ENCODE results near the gene COL25A1.
"Not testable (repeated sequence)": the region's sequence is repeated elsewhere in the genome, so short reads cannot be mapped to it uniquely, and the experiment has no call there.

The COL25A1 gene

DNA sequence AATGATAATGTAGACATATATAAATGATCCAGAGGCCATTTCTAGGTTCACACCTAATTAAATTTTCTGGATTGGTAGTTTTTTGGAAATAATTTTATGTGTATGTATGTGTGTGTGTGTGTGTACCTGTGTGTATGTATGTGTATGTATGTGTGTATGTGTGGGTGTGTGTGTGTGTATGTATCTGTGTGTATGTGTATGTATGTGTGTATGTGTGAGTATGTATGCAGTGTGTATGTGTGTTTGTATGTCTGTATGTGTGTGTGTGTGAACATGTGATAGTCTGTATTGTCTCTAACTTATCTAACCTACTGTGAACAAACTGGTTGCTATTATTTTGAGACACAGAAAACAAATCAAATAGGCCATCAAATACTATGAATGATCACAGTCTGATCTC, 152.6 kb downstream of the COL25A1 start:
- intact Hi-C loops (cut with DNase I): no loop called here
- no peak for DNase-seq

DNA sequence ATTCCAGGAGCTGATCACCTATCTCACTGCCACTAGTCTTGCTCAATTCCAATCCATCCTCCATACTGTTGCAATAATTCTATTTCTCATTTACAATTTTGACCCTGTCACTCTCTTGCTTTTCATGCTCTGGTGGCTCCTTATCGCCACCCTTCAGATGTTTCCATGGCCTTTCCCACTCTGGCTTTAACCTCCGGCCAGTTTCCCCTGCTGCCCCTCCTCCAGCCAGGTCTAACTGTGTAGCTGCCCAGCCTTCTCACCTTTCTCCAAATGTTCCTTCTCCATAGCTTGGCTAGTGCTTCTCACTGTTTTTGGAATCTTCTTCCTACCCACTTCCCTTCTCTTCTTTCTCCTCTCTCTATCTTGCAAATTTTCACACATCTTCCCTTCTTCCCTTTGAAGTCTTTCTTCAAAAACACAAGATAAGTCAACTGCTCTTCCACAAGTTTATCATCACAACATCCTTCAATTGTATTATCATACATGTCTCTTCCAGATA, 153.8 kb downstream of the COL25A1 start:
- intact Hi-C loops (cut with DNase I): no loop called here

GRCh38 chr4:109147135-109147534, 155.3 kb downstream of the COL25A1 start:
- no peak for DNase-seq
- intact Hi-C loops (cut with DNase I): no loop called here

More for the DNA sequence above, 153.8 kb downstream of the COL25A1 start:
- no peak for DNase-seq

DNA sequence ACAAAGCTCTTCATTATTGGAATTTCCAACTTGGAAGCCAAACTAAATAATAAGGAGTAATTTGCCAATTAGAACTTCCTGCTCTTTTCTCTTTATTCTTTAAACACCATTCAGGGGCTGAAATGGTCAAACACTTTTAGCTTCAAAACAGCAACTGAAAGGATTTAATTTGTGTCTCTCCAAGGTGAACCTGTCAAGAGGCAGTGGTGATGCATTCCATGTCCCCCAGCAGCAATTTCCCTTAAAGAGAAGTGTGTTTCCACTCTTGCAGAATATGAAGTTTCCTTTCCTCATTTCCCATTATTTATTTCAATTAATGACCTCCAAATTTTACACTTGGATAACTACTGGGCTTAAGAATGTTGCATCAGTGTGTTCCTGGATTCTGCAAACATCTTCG, 156.0 kb downstream of the COL25A1 start:
- no peak for DNase-seq
- intact Hi-C loops (cut with DNase I): no loop called here

DNA sequence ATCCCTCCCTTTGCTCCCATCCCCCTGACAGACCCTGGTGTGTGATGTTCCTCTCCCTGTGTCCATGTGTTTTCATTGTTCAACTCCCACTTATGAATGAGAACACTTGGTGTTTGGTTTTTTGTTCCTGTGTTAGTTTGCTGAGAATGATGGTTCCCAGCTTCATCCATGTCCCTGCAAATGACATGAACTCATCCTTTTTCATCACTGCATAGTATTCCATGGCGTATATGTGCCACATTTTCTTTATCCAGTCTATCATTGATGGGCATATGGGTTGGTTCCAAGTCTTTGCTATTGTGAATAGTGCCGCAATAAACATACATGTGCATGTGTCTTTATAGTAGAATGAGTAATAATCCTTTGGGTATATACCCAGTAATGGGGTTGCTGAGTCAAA, 164.3 kb downstream of the COL25A1 start:
- DNase-seq; intact Hi-C loops (cut with DNase I): not testable (repeated sequence)

DNA sequence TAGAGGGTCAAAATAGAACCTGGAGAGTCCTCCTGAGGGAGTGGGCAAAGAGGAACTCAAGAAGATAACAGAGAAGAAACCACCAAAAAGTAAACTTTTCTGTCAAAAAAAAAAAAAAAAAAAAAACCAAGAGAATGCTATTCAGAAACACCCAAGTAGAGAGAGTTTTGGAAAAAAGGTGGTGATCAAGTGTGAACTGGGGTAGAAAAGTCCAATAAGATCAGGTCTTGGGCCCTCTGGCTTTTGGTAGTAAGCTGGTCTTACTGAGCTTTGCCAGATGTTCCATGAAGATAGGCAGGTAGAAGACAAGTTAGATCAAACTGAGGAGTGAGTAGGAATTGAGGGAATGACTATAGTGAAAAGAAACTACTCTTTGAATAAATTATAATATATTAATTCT, 167.5 kb downstream of the COL25A1 start:
- intact Hi-C loops (cut with DNase I): no loop called here
- DNase-seq: no peak

DNA sequence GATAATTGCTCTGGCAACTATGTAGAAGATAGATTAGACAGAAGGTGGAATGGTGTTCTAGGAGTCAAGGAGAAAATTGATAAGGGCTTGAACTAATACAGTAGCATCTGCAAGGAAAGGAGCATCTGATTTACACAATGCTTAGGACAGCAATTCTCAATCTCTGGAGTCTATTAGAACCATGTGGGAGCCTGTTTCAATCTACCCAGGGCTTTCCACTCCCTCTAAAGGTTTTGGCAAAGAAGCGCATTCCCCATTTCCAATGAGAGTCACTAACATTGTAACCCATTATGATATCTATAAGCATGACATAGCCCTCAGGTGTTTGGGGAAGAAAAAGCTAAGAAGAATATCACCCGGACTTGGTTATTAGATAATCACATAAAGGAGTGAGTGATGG, 168.2 kb downstream of the COL25A1 start:
- intact Hi-C loops (cut with DNase I): no loop called here
- DNase-seq: no peak

GRCh38 chr4:109131559-109131958, 170.9 kb downstream of the COL25A1 start:
- intact Hi-C loops (cut with DNase I): no loop called here
- no peak for DNase-seq

DNA sequence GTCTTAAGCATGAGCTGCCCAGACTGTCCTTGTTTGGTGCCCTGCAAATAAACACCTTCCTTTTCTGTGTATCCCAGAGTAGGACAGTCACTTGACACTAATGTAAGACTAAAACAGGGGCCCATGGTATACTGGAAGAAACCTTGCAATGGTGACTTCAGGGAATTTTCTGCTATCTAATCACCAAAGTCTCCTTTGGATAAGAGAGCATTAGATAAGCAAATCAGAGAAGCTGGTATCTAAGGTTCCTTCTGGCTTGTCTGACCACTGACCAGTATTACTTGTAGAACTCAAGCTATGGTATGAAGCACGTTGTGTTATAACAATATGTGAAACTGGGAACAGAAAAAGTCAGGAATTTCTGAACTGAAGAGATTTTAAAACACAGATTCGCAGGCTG, 173.9 kb downstream of the COL25A1 start:
- intact Hi-C loops (cut with DNase I): no loop called here
- DNase-seq: no peak

DNA sequence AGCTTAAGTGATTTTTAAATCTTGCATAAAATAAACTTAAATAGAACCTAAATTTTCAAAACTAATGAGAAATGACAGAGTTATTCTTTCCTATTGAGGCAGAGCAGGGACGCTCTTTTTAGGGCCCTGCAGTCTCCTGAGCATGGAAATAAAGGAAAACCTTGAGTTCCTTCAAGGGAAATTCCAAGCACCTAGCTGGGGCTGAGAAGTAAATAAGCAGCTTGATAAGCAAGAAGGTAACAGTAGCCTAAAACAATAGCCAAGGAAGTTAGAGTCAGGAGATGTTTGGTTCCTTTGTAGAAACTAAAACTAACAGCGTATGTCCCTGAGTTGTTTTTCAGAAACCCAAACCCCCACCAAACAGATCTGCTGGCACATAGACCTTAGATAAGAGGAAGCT, 174.6 kb downstream of the COL25A1 start:
- intact Hi-C loops (cut with DNase I): no loop called here
- DNase-seq: no peak

DNA sequence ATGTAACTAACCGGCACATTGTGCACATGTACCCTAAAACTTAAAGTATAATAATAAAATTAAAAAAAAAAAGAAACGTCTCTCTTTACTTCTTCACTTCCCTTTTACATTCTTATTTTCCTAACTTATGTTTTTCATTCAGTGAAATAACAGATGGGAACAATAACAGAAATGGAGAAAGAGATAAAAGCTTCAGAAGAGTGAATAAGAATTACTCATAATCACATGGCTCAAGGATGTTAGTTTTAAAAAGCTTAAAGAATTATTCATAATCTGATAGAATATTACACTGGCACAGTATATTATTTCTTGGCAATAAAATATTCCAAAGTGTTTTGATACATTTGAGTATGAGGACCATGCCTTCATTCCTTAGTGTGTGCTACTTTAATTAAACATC, 175.6 kb downstream of the COL25A1 start:
- intact Hi-C loops (cut with DNase I): no loop called here
- DNase-seq: no peak

DNA sequence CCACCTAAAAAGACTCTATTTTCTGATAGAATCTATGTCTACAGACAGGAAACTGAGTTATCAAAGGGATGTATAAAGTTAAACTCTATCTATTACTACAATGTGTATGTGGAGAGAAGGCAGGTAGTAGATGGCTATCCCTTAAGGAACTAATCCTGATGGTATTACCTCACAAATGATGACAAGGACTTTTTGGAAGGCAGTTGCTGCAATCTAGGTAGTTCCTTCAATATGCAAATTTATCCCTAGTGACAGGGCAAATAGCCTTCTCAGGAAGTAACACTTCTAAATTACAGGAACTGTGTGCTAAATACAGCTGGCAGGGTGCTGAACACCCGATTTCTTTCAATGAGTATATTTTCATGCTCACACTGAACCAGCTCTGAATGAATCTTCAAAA, 177.4 kb downstream of the COL25A1 start:
- intact Hi-C loops (cut with DNase I): no loop called here
- no peak for DNase-seq

DNA sequence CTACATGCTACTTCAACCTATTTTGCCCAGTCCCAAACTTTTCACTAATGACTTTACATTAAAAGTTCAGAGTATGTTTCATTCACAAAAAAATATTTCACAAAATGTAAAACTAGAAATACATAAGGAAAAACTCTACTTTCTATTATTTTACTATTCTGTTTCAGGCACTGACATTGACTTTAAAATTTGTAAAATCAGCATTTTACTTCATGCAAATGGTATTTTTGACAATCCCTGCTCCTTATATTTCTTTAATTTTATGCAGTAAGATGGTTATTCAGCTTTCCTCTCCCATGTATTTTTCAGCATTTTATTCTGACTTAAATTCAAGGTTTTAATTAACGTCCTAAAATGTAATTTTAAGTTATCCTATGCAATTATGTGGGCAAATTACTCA, 178.5 kb downstream of the COL25A1 start:
- no peak for DNase-seq
- intact Hi-C loops (cut with DNase I): no loop called here

DNA sequence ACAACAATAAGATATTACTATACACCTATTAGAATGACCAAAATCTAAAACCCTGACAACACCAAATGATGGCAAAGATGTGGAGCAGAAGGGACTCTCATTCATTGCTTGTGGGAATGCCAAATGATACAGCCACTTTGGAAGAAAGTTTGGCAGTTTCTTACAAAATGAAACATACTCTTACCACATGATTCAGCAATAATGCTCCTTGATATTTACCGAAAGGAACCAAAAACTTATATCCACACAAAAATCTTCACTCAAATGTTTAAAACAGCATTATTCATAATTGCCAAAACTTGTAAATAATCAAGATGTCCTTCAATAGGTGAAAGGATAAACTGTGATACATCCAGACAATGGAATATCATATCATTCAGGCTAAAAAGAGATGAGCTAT, 180.9 kb downstream of the COL25A1 start:
- intact Hi-C loops (cut with DNase I): no loop called here
- DNase-seq: no peak

GRCh38 chr4:109119852-109120251, 182.6 kb downstream of the COL25A1 start:
- intact Hi-C loops (cut with DNase I): no loop called here
- no peak for DNase-seq

- intact Hi-C loops (cut with DNase I): no loop called here
- no peak for DNase-seq
These were observed 183.8 kb downstream of the COL25A1 start for GRCh38 chr4:109118635-109119034.

DNA sequence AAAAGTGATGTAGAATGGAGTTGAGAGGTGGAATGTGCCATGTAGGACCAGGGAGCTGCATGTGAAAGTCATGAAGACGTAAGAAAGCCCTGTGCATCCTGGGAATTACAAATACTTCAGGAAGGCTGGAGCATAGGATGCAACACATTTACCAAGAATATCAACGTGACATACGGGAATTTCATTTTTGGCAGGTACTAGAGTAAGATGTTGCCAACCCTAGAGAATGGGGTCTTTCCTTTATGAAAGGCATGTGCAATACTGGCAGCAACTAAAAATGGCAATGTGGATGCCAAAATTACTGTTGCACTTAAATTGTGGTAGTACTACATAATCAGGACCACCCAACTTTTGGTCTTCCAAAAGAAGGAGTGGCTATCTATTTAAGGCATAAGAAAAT, 188.0 kb downstream of the COL25A1 start:
- DNase-seq: no peak
- intact Hi-C loops (cut with DNase I): no loop called here

GRCh38 chr4:109113521-109113920, 188.9 kb downstream of the COL25A1 start:
- DNase-seq: no peak

DNA sequence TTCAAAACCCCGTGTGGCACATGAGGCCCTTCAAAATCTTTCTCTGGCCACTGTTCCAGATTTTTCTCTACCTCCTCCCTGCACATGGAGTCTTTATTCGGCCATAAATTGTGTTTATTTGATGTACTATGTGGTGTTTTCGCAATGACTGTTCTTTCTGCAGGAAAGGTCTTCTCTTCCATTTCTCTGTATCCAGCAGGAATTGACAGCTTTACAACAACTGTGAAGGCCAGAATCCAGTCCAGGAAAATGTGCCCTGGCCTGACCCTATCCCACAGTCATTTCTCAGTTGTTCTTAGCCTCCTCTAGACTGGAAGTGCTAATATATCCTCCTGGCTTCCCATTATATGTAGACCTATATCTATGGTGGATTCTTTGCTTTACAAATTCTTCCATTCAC, 191.4 kb downstream of the COL25A1 start:
- intact Hi-C loops (cut with DNase I): no loop called here
- DNase-seq: no peak

More at GRCh38 chr4:109113521-109113920, 188.9 kb downstream of the COL25A1 start:
- intact Hi-C loops (cut with DNase I): no loop called here

- intact Hi-C loops (cut with DNase I); DNase-seq: not testable (repeated sequence)
These were observed 194.2 kb downstream of the COL25A1 start for GRCh38 chr4:109108215-109108614.

- no peak for DNase-seq
- intact Hi-C loops (cut with DNase I): no loop called here
These were observed 208.4 kb downstream of the COL25A1 start for GRCh38 chr4:109094056-109094455.
